ENCODE results near the gene SLC4A4.

GRCh38 chr4:71360844-71361243, 22.0 kb downstream of the SLC4A4 start:
- TF ChIP-seq POLR2A (IDR thresholded peaks at IDR 0.05) (no peak), CTCF (IDR thresholded peaks at IDR 0.05) (no peak)
